ENCODE results near the gene LZTFL1.

LZTFL1 gene

DNA sequence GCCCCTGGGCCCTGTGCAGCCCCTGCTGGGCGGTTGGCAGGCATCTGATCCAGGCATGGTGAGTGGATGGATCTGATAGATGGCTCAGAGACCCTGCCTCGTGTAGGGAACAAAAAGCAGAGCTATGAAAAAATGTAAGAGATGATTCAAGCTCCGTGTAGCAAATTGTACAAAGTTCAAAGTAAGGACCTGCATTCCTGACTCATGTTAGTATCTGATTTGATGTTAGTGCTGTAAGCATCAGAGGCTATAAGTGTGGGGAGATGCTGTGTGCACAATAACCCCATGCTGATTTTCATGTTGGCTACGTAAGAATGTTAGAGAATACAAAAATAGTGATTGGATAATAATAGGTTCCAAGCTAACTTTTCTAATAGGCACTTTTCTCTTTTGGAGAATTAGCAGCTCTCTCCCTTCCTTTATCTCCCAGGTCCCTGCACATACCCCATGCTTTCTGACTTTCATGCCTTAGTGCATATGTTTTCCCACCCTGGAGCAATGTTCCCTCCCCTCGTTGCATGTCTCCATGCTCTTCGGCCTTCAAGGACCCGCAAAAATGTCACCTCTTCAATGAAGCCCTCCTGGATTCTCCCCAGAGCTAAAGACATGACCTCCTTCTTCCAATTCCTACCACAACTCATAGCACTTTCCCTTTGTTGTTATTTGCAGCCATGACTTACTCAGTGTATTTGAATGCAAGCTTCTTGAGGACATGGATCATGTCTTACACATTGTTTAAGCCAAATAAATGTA, 46.0 kb upstream of the LZTFL1 start:
- Histone ChIP-seq H3K4me2 (ENCODE audit: low read depth, low read length, poor library complexity, severe bottlenecking) (no peak overlapping the region), H3K9ac (ENCODE audit: low read length) (no peak overlapping the region), H3K36me3 (ENCODE audit: low read length) (no peaks in the 10 kb centered on the region), H3F3A (ENCODE audit: insufficient read depth) (no peaks in the 10 kb centered on the region; the same call in 1 of the 2 replicates), H3K27me3 (ENCODE audit: low read length) (no peaks in the 10 kb centered on the region), H2AFZ (ENCODE audit: low read depth, low read length, severe bottlenecking) (no peak overlapping the region), H4K20me1 (ENCODE audit: low read depth, low read length) (no peaks in the 10 kb centered on the region), H3K4me3 (ENCODE audit: insufficient read depth, low read length, poor library complexity, severe bottlenecking) (no peak overlapping the region), H3K27ac (ENCODE audit: low read depth, low read length) (no peak overlapping the region), H3K79me2 (ENCODE audit: insufficient read depth, low read length) (no peaks in the 10 kb centered on the region), H3K9me3 (ENCODE audit: insufficient read depth, low read length) (no peaks in the 10 kb centered on the region), H3K9me2 (replicated peaks; ENCODE audit: insufficient read depth, low read length) (no peaks in the 10 kb centered on the region)
- no peak for TF ChIP-seq EZH2phosphoT487 (conservative IDR thresholded peaks at IDR 0.05; ENCODE audit: low read length)
- TF ChIP-seq, protein P1, sequence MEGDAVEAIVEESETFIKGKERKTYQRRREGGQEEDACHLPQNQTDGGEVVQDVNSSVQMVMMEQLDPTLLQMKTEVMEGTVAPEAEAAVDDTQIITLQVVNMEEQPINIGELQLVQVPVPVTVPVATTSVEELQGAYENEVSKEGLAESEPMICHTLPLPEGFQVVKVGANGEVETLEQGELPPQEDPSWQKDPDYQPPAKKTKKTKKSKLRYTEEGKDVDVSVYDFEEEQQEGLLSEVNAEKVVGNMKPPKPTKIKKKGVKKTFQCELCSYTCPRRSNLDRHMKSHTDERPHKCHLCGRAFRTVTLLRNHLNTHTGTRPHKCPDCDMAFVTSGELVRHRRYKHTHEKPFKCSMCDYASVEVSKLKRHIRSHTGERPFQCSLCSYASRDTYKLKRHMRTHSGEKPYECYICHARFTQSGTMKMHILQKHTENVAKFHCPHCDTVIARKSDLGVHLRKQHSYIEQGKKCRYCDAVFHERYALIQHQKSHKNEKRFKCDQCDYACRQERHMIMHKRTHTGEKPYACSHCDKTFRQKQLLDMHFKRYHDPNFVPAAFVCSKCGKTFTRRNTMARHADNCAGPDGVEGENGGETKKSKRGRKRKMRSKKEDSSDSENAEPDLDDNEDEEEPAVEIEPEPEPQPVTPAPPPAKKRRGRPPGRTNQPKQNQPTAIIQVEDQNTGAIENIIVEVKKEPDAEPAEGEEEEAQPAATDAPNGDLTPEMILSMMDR (IDR thresholded peaks at IDR 0.05; ENCODE audit: insufficient read depth, low read length, poor library complexity, severe bottlenecking): no peak

DNA sequence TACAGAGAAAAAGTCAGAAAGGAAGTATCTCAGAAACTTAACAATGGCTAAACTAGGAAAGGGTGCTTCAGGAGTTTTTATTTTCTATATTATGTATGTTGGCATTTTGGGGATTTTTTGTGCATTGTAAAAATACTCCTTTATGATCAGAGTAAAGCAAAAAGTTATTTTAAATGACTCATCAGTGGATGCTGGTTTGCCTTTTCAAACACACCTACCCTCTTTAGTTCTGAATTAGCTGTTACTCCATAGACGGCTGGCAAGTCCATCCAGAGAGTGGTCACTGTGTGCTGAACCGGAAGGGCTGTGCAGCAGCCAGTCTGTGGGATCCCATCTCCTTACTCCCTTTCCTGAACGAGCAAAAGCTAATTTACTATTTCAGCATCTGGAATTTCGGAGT, 45.4 kb upstream of the LZTFL1 start:
- Histone ChIP-seq H3K9ac (ENCODE audit: low read length) (no peak overlapping the region), H3K4me2 (ENCODE audit: low read depth, low read length, poor library complexity, severe bottlenecking) (no peak overlapping the region), H3K27me3 (ENCODE audit: low read length) (no peaks in the 10 kb centered on the region), H4K20me1 (ENCODE audit: low read depth, low read length) (no peaks in the 10 kb centered on the region), H3K27ac (ENCODE audit: low read depth, low read length) (no peak overlapping the region), H3K4me3 (ENCODE audit: insufficient read depth, low read length, poor library complexity, severe bottlenecking) (no peak overlapping the region), H3K36me3 (ENCODE audit: low read length) (no peaks in the 10 kb centered on the region), H3K79me2 (ENCODE audit: insufficient read depth, low read length) (no peaks in the 10 kb centered on the region), H3F3A (ENCODE audit: insufficient read depth) (no peaks in the 10 kb centered on the region; the same call in 1 of the 2 replicates), H3K9me3 (ENCODE audit: insufficient read depth, low read length) (no peaks in the 10 kb centered on the region), H2AFZ (ENCODE audit: low read depth, low read length, severe bottlenecking) (no peak overlapping the region), H3K9me2 (replicated peaks; ENCODE audit: insufficient read depth, low read length) (no peaks in the 10 kb centered on the region)
- no peak for TF ChIP-seq EZH2phosphoT487 (conservative IDR thresholded peaks at IDR 0.05; ENCODE audit: low read length)
- TF ChIP-seq, protein P1 (IDR thresholded peaks at IDR 0.05; ENCODE audit: insufficient read depth, low read length, poor library complexity, severe bottlenecking): no peak

DNA sequence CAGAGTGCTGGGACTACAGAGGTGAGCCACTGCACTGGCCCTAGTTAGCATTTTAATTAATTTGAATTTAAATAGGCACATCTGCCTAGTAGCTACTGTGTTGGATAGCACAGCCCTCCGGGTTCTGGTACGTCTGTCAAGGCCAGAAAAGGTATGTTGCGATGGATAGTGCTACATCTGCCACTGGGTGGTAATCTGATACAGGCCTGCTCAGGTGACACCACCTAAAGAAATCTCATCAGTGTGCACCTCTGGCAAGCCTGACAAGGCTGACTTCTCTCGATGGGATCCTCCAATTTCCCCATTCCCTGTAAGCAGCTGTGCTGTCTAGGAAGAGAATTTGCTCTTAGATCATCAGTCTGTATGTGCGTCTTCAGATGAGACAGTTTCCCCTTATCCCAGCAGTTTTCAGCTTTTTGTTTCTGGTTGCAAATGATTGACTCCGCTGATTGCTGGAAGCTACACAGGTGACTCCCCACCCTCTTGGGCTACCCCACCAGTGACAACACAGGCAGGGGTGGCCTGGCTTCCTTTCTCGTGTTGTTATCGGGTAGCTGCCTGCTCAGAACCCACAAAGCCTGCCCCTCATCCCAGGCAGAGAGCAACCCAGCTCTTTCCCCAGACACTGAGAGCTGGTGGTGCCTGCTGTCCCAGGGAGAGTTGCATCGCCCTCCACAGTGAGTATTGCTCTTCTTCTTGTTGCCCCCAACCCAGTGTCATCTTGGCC, 44.2 kb upstream of the LZTFL1 start, which contains the start of gene CCR9:
CCR9 (plus strand) TSS at position 565 of the 727 bp plus-strand sequence. CDS start 8,391 bp downstream, outside the sequence.
- H2AFZ ChIP-seq (ENCODE audit: low read depth, low read length, severe bottlenecking): no peak within 1 kb of the TSS
- no peaks in the 10 kb centered on the region for H4K20me1 ChIP-seq (ENCODE audit: low read depth, low read length)
- H3K27me3 ChIP-seq (ENCODE audit: low read length): no peaks in the 10 kb centered on the region
- H3K9me2 ChIP-seq (replicated peaks; ENCODE audit: insufficient read depth, low read length): no peaks in the 10 kb centered on the region
- TF ChIP-seq, protein P1 (IDR thresholded peaks at IDR 0.05; ENCODE audit: insufficient read depth, low read length, poor library complexity, severe bottlenecking): no peak
- no peak for TF ChIP-seq EZH2phosphoT487 (conservative IDR thresholded peaks at IDR 0.05; ENCODE audit: low read length)
- no peak within 1 kb of the TSS for H3K4me2 ChIP-seq (ENCODE audit: low read depth, low read length, poor library complexity, severe bottlenecking)
- no peaks in the 10 kb centered on the region for H3K9me3 ChIP-seq (ENCODE audit: insufficient read depth, low read length)
- no peak within 1 kb of the TSS for H3K27ac ChIP-seq (ENCODE audit: low read depth, low read length)
- H3K36me3 ChIP-seq (ENCODE audit: low read length): no peaks in the 10 kb centered on the region
- H3F3A ChIP-seq (ENCODE audit: insufficient read depth): no peaks in the 10 kb centered on the region; the same call in 1 of the 2 replicates
- no peak within 1 kb of the TSS for H3K9ac ChIP-seq (ENCODE audit: low read length)
- no peak within 1 kb of the TSS for H3K4me3 ChIP-seq (ENCODE audit: insufficient read depth, low read length, poor library complexity, severe bottlenecking)
- no peaks in the 10 kb centered on the region for H3K79me2 ChIP-seq (ENCODE audit: insufficient read depth, low read length)

All from SU-DHL-6 (cell line).